T-helper 2 cell (primary cell): ENCODE measurements around the gene CHAT.
A peak's percentile ranks its signal among the peaks of the same experiment; 100 is the strongest.

ENCODE experiments used
- DNase-seq, 5 experiments: peaks; one replicate each; pipeline versions ENCODE4 v3.0.0 to v3.0.0-alpha.2; 2012 to 2022

The CHAT gene

GRCh38 chr10:49631975-49632374, 18.1 kb downstream of the CHAT start:
- no peak for DNase-seq

- no peak for DNase-seq
Measured at GRCh38 chr10:49632406-49633317, 18.8 kb downstream of the CHAT start.

GRCh38 chr10:49633327-49634068, 19.7 kb downstream of the CHAT start:
- DNase-seq = no peak

GRCh38 chr10:49634069-49634660, 20.3 kb downstream of the CHAT start:
- DNase-seq = no peak

GRCh38 chr10:49642311-49642710, 28.5 kb downstream of the CHAT start:
- DNase-seq = no peak

GRCh38 chr10:49643241-49644034, 29.6 kb downstream of the CHAT start:
- DNase-seq = no peak

GRCh38 chr10:49644035-49644646, 30.3 kb downstream of the CHAT start:
- DNase-seq = no peak

GRCh38 chr10:49645417-49645816, 31.6 kb downstream of the CHAT start:
- no peak for DNase-seq

GRCh38 chr10:49645871-49646870, 32.3 kb downstream of the CHAT start:
- no peak for DNase-seq

GRCh38 chr10:49647554-49647953, 33.7 kb downstream of the CHAT start:
- no peak for DNase-seq

GRCh38 chr10:49647985-49648795, 34.4 kb downstream of the CHAT start:
- DNase-seq = no peak

- DNase-seq = peak in 1 of 5 experiments; percentile 88
Measured at GRCh38 chr10:49649294-49649693, 35.5 kb downstream of the CHAT start.

- peak in 1 of 5 experiments; percentile 85 for DNase-seq
Measured at GRCh38 chr10:49649936-49650723, 36.3 kb downstream of the CHAT start.

GRCh38 chr10:49650724-49651034, 36.8 kb downstream of the CHAT start:
- no peak for DNase-seq

GRCh38 chr10:49651039-49651835, 37.4 kb downstream of the CHAT start:
- no peak for DNase-seq

GRCh38 chr10:49651917-49652316, 38.1 kb downstream of the CHAT start:
- no peak for DNase-seq

- DNase-seq = no peak
Measured at GRCh38 chr10:49652421-49653272, 38.8 kb downstream of the CHAT start.
